Cardiac muscle cell (in vitro differentiated cells and primary cell): ENCODE data around the gene NPC2. TPM values are rescaled to one million over a fixed set of nuclear protein-coding genes. Genes with fewer than 3 reads are reported as not detected.

Source experiments
- DNase-seq, 2 donors: peaks; one replicate each; pipeline versions ENCODE4 v3.0.0 to v3.0.0-alpha.2; 2010 to 2017; ENCODE audit warnings: low read depth in 1 of 2, low spot score in 1 of 2
- H3K27ac ChIP-seq: fragments of 200-600 bp; sonication (generic); 2 replicates; pipeline ENCODE4 v1.5.1; 2016
- H3K27me3 ChIP-seq: fragments of 200-600 bp; sonication (generic); 2 replicates; pipeline ENCODE4 v1.6.0; 2016; ENCODE audit warnings: control low read depth
- H3K36me3 ChIP-seq: fragments of 200-600 bp; sonication (generic); 2 replicates; pipeline ENCODE4 v1.5.1; 2016; ENCODE audit warnings: control low read depth
- H3K4me1 ChIP-seq: fragments of 200-600 bp; sonication (generic); 2 replicates; pipeline ENCODE4 v1.8.1; 2017; ENCODE audit warnings: low read depth, mild to moderate bottlenecking, mixed run types
- H3K4me3 ChIP-seq: fragments of 200-600 bp; sonication (generic); 2 replicates; pipeline ENCODE4 v1.5.1; 2016; ENCODE audit warnings: mild to moderate bottlenecking
- H3K9me3 ChIP-seq: fragments of 200-600 bp; sonication (generic); 2 replicates; pipeline ENCODE4 v1.5.1; 2017; ENCODE audit warnings: low read depth, mild to moderate bottlenecking, control low read depth
- polyA plus RNA-seq: library from polyadenylated mRNA; unstranded; fragments of >200 nt; fragmentation: Nextera tagmentation; extraction: Ambion mirVana; gene quantifications from 2 replicates; pipeline ENCODE4 v1.2.1, GENCODE V29; 2016
- total RNA-seq: library from RNA; depleted of rRNA; stranded (reverse); fragments of >200 nt; gene quantifications from 2 replicates; pipeline ENCODE4 v1.2.3, GENCODE V29; 2016
- TF ChIP-seq, protein P1 (sequence below): IDR thresholded peaks from 2 replicates; pipeline ENCODE4 v1.5.1; 2012; ENCODE audit warnings: low read depth, mild to moderate bottlenecking, low read length

The NPC2 gene
- total and polyA plus RNA-seq, 2 experiments from 2014 or later = 243 to 310 TPM

DNA sequence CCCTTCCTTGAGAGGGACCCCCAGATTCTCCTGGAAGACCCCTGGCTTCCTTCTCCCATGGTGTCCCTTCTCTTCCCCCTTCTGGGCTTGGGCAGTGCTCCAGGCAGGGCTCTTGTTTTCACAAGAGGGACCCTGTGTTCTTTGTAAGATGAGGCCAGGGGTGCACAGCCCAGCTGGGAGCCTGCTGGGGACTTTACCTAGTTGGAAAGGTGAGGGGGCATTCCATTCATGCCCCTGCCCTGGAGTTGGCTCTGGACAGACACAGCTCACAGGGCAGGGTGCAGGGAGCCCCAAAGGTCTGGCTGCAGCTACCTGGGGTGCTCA is 31.7 kb upstream of the NPC2 start:
- no peak overlapping the region for H3K27ac ChIP-seq
- DNase-seq = no peak
- H3K27me3 ChIP-seq = no peaks in the 10 kb centered on the region
- H3K4me1 ChIP-seq = no peaks in the 10 kb centered on the region
- no peaks in the 10 kb centered on the region for H3K36me3 ChIP-seq
- TF ChIP-seq, protein P1, sequence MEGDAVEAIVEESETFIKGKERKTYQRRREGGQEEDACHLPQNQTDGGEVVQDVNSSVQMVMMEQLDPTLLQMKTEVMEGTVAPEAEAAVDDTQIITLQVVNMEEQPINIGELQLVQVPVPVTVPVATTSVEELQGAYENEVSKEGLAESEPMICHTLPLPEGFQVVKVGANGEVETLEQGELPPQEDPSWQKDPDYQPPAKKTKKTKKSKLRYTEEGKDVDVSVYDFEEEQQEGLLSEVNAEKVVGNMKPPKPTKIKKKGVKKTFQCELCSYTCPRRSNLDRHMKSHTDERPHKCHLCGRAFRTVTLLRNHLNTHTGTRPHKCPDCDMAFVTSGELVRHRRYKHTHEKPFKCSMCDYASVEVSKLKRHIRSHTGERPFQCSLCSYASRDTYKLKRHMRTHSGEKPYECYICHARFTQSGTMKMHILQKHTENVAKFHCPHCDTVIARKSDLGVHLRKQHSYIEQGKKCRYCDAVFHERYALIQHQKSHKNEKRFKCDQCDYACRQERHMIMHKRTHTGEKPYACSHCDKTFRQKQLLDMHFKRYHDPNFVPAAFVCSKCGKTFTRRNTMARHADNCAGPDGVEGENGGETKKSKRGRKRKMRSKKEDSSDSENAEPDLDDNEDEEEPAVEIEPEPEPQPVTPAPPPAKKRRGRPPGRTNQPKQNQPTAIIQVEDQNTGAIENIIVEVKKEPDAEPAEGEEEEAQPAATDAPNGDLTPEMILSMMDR = no peak
- H3K9me3 ChIP-seq = no peaks in the 10 kb centered on the region
- no peak overlapping the region for H3K4me3 ChIP-seq

DNA sequence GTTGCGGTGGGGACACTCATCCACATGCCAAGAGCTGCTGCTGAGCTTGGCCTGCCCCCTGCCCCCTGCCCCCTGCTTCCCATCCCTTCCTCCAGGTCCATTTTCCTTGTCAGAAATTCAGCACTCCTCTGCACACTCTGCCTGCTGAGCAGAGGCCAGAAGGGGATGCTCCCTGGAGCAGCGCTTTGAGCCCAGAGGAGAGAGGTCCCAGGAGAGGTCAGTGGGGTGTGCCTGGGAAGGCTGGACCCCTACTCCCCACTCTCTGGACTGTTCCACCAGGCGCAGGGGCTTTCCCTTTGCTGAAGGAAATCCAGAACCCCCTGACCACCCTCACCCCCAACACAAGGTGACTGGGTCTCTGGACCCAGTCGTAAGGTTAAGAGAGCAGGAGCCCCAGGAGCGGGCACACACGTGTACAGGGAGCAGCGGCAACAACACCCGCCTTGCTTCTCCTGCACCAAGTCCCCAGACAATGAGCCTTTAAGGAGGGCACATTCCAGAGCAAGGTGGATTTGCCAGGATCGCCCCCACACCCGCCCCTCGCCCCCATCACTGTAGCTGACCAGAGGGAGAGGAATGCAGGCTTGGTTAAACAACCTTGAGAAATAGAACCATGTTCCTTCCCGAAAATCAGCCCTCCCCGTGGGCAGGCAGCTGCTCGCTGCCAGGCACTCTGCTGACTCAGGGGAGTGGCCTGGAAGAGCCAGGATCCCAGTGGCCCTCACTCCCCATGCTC is 31.1 kb upstream of the NPC2 start:
- Histone ChIP-seq H3K36me3 (no peaks in the 10 kb centered on the region), H3K9me3 (no peaks in the 10 kb centered on the region), H3K27me3 (no peaks in the 10 kb centered on the region), H3K4me3 (no peak overlapping the region), H3K27ac (no peak overlapping the region), H3K4me1 (no peaks in the 10 kb centered on the region)
- TF ChIP-seq, protein P1 = no peak
- peak in 1 of 2 donors; percentile 34 for DNase-seq

DNA sequence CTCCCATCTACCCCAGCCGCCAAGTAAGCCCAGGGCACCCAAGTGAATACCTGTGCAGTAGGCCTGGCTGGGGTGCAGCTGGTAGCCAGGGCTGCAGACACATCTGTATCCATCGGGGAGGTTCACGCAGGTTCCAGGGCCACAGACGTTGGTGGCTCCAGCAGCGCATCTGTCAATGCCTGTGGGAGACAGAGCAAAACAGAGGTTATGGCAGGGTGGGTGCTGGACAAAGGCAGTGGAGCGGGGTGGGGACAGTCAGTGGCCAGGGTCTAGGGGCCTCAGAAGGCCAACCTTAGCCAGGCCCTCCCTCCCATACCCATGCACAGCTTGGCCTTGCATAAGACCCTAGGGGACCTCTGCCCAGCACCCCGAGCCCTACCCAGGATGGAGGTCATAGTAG is 29.6 kb upstream of the NPC2 start:
- H3K27me3 ChIP-seq = no peaks in the 10 kb centered on the region
- TF ChIP-seq, protein P1 = no peak
- no peak overlapping the region for H3K27ac ChIP-seq
- H3K36me3 ChIP-seq = no peaks in the 10 kb centered on the region
- no peaks in the 10 kb centered on the region for H3K9me3 ChIP-seq
- DNase-seq = no peak
- no peaks in the 10 kb centered on the region for H3K4me1 ChIP-seq
- H3K4me3 ChIP-seq = no peak overlapping the region

DNA sequence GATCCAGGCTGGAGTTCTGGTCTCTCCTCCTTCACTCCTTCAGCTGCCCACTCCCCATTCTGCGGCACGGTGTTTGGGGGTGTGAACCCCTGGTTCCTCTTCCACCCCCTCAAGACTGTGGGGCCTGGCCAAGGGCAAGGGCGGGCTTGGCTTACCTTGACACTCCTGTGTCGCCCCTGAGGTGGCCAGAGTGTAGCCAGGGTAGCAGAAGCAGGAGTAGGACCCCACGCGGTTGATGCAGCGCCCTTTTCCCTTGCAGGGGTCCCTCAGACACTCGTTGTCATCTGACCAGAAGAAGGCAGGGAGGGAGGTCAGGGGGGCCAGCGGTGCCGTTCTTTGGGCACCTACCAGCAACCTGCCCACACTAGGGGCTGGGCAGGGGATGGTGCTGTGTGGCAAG is 28.7 kb upstream of the NPC2 start:
- no peaks in the 10 kb centered on the region for H3K36me3 ChIP-seq
- H3K27ac ChIP-seq = no peak overlapping the region
- no peak for DNase-seq
- no peaks in the 10 kb centered on the region for H3K4me1 ChIP-seq
- H3K4me3 ChIP-seq = no peak overlapping the region
- no peaks in the 10 kb centered on the region for H3K9me3 ChIP-seq
- no peaks in the 10 kb centered on the region for H3K27me3 ChIP-seq
- TF ChIP-seq, protein P1 = no peak

DNA sequence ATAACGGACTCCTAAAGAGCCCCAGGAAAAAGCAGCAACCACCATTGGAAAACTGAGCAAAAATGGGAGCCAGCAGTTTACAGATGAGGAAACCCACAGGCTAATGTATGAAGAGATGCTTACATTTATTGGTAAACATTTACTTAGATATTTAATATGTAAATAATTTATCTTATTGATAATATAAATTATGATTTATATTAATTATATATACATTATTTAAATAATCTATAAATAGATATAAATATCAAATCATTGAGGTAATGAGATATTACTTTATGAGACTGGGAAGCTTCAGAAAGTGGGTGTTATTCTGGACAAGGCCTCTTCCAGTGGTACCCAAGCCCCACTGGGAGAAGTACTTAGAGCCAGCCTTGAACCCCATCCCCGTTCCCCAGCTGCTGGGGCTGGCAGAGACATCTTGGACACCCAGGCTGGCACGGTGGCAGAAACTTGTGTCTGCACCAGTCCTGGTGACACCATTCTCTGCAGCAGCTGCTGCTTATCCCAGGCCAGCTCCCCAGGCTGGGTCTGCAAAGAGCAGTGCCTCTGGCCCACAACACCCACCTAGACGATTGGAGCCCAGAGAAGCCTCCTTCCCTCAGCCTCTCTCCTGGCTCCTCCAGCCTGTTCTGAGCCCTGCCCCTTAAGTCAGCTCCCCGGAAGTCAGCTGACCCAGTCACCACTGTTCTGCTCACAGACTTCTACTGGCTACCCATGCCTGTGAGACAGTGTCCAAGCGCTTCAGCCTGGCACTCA is 26.4 kb upstream of the NPC2 start:
- Histone ChIP-seq H3K9me3 (no peaks in the 10 kb centered on the region), H3K27ac (no peak overlapping the region), H3K36me3 (no peaks in the 10 kb centered on the region), H3K4me1 (no peaks in the 10 kb centered on the region), H3K27me3 (no peaks in the 10 kb centered on the region), H3K4me3 (no peak overlapping the region)
- TF ChIP-seq, protein P1 = no peak
- DNase-seq = no peak
